CD4-positive, alpha-beta T cell treated with Interferon gamma for 1 hour (primary cell): ENCODE measurements around the gene C1GALT1.
"Not testable (repeated sequence)": the region's sequence is repeated elsewhere in the genome, so short reads cannot be mapped to it uniquely, and the experiment has no call there.

Experiments used
- DNase-seq: peaks from one replicate; pipeline ENCODE4 v3.0.0-alpha.2; 2020

Gene C1GALT1

GRCh38 chr7:7182156-7183060 is at the start of gene C1GALT1:
C1GALT1 (plus strand) TSS chr7:7182544; CDS start chr7:7234320, 51,776 bp downstream.
- peak; percentile 98 for DNase-seq

GRCh38 chr7:7134046-7134445 is 48.3 kb upstream of the C1GALT1 start:
- no peak for DNase-seq

GRCh38 chr7:7135074-7135473 is 47.3 kb upstream of the C1GALT1 start:
- DNase-seq: no peak

GRCh38 chr7:7135924-7136323 is 46.4 kb upstream of the C1GALT1 start:
- not testable (repeated sequence) for DNase-seq

GRCh38 chr7:7136466-7137381 is 45.6 kb upstream of the C1GALT1 start:
- no peak for DNase-seq

- no peak for DNase-seq
Observed at GRCh38 chr7:7138897-7139296, 43.4 kb upstream of the C1GALT1 start.

GRCh38 chr7:7143404-7143803 is 38.9 kb upstream of the C1GALT1 start:
- not testable (repeated sequence) for DNase-seq

- not testable (repeated sequence) for DNase-seq
Observed at GRCh38 chr7:7145151-7145550, 37.2 kb upstream of the C1GALT1 start.

- no peak for DNase-seq
Observed at GRCh38 chr7:7146837-7147236, 35.5 kb upstream of the C1GALT1 start.

GRCh38 chr7:7148798-7149481 is 33.4 kb upstream of the C1GALT1 start:
- no peak for DNase-seq

- no peak for DNase-seq
Observed at GRCh38 chr7:7151285-7151684, 31.1 kb upstream of the C1GALT1 start.

- DNase-seq: no peak
Observed at GRCh38 chr7:7151865-7152264, 30.5 kb upstream of the C1GALT1 start.

GRCh38 chr7:7152315-7152714 is 30.0 kb upstream of the C1GALT1 start:
- DNase-seq: no peak

- DNase-seq: not testable (repeated sequence)
Observed at GRCh38 chr7:7154355-7154754, 28.0 kb upstream of the C1GALT1 start.

- DNase-seq: no peak
Observed at GRCh38 chr7:7156663-7157062, 25.7 kb upstream of the C1GALT1 start.

- DNase-seq: peak; percentile 63
Observed at GRCh38 chr7:7157177-7157886, 25.0 kb upstream of the C1GALT1 start.

GRCh38 chr7:7157887-7158271 is 24.5 kb upstream of the C1GALT1 start:
- no peak for DNase-seq

GRCh38 chr7:7159063-7159658 is 23.2 kb upstream of the C1GALT1 start:
- no peak for DNase-seq

GRCh38 chr7:7164591-7164990 is 17.8 kb upstream of the C1GALT1 start:
- DNase-seq: no peak

- no peak for DNase-seq
Observed at GRCh38 chr7:7165372-7165771, 17.0 kb upstream of the C1GALT1 start.

GRCh38 chr7:7166318-7166717 is 16.0 kb upstream of the C1GALT1 start:
- no peak for DNase-seq

- DNase-seq: no peak
Observed at GRCh38 chr7:7169296-7169695, 13.0 kb upstream of the C1GALT1 start.
